Measurements from ENCODE around the gene ZFP62.
A peak's percentile ranks its signal among the peaks of the same experiment; 100 is the strongest.

ZFP62 gene

DNA sequence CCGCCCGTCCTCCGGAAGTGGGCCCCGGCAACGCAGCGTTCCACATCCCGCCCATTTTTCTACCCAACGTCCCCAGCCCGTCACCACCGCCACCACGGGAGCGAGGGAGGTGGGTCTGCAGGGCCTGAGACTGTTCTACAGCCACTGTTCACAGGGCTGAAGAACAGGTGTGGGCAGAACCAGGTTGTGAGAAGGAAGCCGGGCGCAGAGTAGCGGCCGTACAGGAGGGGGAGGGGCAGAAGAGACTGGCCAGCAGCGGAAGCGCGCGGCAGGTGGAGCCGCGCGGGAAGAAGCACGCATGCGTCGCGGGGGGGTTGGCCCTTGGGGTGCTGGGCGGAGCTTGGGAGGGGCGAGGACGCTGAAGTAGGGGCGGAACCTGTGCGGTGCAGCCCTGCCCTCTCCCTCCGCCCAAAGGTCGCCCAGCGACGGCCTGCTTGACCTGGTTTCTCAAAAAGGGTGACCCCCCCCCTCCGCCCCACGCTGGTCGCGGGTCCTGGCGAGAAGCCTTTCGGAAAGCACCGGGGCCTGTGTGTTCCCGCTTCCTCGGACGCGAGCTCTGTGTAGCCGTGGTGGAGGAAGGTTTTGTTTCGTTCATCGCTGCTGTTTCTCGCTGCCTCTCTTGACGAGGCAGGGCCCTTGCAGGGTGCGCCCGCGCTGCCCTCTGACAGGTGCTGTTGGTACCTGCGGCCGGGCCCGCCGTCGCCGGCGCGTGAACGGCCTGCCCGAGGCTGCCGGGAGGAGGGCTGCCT, 50.7 kb downstream of the ZFP62 start:
- peak; percentile 97 for DNase-seq (ENCODE audit: low read depth)

DNA sequence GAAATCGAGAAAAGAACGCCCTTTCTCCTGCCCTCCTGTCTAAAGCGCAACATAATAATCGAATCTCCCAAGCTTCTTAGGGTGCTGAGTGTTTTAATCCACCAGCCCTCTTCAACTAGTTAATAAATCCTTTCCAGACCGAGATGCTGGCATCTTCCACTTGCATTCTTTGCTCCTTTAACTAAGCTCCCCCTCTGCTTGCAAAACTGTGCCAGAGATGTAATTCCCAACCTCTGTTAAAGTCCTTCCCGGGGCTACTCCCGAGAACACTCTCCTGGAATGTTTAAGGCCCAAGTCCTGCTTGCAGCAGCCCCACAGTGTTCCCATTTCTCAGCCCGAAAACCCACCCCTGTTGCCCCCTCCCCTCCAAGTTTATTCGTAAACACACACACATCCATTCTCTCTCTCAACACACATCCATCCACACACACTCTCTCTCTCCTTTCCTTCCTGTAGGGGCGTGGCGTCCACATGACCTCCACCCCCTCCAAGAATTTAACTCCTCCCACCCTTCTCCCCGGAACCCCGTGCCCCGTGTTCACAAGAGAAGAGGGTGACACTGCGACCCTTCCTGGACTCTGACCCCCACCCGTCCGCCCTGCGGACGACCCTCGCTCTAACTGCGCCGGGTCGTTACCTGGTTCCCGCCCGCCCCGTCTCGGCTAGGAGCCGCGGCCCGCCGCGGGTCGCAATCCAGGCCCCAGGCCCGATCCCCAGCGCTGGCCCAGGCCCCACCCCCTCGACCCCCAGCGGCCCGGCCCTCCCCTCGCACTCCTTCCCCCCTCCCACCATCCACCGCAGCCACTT, 51.5 kb downstream of the ZFP62 start:
- peak; percentile 71 for DNase-seq (ENCODE audit: low read depth)

DNA sequence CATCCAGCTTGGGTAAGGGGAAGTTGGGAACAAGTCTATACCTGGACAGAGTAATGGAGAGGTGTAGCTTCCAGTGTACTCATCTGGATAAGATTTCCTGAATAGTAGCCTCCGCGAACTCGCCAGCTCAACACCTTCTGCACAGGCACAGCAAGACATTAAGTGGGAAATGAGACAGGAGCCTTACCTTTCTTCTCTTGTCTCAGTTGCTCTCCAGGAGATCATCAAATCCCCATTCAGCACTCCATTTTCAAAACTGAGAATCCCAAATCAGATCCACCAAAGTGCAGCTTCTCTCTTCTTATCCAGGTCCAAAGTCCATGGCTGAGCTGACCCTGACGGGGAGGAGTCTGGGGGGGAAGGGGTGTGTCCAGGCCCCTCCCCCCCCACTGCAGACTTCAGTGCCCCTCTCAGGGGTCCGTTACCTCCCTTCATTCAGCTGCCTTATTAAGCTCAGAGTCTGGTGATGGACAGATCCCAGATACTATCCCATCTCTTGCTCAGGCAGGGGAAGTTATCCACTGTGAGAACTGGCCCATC, 52.5 kb downstream of the ZFP62 start:
- DNase-seq (ENCODE audit: low read depth), result no peak

DNA sequence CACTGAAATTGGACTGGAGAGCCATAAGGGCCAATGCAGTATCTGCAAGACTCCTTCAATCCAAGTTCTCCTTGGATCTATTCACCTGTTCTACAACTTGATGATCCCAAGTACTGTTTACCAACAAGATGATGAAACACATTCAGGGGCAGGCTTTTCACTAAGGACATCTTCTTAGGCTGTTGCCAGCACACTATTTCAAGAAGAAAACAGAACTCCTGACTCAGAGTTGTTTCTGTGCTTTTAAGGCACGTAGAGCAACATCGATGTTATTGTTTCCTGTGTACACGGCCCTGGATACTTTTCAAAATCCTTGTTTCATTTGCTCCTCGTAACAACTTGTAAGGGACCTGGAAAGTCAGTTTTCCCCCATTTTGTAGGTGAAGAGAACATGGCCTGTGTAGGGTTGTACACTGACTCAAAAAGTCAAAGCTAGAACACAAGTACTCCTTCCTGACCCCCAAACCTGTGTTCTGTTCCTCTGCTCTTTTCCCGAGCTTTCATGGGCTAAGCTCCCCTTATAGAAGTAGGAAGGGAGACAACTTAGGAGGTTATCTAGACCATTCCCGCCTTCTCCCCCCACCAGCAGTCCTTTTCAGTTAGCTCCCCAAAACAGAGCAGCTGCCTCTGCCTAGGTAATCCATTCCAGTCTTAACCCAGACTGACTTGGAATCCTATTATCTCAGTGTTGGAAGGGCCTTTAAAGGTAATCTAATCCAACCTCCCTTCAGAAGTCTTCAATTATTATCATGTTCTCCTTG, 53.2 kb downstream of the ZFP62 start:
- no peak for DNase-seq (ENCODE audit: low read depth)

DNA sequence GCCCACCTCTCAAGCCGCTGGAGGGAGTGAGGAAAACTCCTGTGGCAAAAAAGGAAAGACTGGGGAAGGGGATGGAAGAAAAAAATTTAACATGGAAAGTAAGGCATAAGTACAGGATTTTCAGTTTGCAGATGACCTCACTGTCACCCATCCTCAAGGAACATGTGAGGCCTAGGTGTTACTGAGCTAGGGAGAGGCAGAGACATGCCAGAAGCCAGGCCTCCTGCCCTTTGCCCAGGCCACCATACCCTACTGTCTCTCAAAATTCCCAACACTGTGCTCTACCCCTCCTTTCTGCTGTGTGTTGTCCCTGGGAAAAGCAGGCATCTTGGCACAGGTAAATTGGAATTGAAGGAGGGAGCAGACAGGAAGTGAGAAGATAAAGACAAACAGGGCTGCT, 54.0 kb downstream of the ZFP62 start:
- no peak for DNase-seq (ENCODE audit: low read depth)

DNA sequence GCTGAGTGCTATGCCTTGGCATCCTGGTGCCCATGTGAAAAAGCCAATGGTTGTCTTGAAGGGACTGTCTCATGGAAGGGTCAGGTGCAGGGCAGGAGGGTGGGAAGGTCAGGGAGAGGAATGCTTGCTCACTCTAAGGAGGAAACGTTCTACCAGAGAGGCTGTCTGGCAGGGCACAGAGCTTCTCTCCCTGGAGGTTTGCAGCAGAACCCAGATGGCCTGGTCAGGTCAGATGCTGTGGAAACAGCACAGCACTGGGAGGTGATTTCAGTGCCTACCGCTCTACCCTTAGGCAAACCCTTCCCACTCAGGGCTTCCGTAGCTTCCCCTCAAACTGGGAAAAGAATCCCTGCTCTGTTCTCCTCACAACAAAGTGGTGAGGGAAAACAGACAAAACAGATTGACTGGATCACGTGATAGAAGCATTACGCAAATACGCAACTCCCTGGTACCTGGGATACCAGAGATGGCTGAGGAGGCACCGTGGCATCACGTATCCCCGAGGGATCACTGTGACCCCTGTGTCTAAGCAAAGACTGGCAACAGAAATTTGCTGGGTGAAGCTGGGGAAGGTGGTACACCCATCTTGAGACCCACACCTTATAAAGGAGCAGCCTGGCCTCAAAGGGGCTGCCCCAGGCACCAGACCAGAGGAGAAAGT, 54.6 kb downstream of the ZFP62 start:
- DNase-seq (ENCODE audit: low read depth), result no peak

DNA sequence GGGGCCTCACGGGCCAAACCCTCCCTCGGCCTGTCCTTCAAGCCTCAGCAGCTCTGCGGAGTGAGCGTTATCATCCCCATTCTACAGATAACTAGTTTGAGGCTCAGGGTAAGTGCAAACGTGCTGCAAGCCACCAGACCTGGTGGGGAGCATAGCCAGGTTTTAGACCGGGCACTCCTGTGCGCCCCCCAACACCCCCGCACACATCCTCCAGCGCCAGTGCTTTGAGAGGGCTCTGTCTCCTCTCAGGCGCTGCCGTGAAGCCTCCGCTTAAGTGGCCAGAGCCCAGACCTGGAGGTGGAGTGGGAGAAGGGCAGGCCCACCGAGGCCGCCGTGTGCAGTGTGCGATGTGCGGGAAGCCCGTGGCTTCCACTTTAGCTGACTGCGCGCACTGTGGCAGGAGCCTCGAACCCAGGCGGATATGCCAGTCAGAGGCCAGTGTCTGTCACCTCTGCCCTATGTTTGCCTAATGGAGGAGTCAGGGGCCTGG, 56.9 kb downstream of the ZFP62 start:
- DNase-seq (ENCODE audit: low read depth), result no peak

DNA sequence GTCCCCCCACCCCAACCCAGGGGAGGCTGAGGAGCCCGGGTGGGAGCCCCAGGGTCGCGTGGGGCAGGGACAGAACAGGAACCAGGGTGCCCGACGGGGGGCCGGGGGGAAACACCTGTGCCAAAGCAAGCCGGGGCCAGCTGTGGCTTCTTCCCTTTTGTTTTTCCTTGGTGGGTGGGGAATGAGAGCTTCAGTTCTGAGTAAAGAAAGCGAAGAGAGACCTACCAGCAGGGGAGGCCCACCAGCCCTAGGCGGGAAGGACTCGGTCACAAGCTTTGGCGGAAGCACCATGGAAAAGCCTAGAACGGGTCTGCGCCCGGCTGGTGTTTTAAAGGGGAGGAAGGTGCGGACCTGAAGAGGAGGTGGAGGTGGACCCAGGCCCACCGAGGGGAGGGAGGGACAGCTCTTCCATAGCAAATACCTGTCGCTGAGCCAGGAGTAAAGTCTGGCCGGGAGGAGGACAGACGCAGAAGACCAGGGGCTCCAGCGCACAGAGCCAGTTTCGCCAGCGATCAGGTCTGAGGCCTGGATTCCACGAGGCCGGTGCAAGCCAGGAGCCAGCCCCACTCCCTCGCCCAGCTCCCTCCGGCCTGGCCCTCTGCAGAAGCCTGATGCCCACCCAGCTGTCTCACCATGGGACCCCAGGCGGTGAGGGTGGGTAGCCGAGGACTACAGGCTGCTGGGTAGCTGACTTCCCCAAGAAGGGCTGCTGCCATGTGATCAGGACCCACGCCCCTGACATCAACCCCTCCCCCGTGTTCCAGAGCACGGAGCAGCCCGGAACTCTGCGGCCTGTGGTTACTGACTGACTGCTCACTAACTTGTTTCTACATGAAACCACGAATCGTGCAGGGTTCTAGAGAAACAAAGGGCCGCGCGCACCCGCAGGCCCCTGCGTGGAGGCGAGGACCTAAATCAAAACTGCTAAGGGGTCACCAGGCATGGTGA, 57.6 kb downstream of the ZFP62 start:
- DNase-seq (ENCODE audit: low read depth), result peak; percentile 74

DNA sequence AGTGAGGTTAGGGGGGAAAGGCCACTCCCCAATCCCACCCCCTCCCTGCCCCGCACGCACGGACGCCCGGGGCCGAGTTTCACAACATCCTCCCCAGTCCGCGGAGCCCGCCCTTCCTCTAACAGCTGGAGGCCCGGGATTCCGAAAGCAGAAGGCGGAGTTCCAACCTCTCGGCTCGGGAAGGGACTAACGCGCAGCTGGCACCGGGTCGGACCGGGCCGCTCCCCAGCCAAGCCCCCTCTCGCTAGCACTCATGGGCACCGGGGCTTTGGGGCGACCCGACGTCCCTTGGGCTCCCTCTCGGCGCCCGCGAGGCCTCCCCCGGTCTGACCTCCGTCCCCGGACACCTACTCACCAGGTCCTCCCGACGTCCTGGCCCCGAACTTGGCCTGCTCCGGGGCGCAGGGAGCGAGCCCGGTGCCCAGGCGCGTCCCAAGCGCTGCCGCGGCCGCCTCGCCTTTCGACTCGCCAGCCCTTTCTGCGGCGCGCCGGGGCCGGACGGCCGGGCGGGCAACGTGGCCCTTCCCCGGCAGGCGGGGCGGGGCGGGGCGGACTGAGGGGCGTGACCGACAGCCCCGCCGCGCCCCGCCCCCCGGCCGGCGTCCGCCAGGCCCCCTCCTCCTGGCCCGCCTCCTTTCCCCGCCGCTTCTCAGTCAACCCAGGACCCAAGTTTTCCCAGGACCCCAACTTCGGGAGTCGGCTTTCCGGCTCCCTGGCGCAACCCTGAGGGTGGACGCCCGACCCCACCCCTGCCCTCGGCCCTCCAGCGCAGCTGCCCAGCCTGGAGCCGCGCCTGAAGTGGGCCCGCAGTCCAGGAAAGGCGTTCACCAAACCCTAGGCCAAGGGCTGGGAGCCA, 58.5 kb downstream of the ZFP62 start, which contains the start of gene MGAT1:
TSS of gene MGAT1 (minus strand) at position 482 of the 856 bp plus-strand sequence. CDS start 9,835 bp downstream, outside the sequence.
- DNase-seq (ENCODE audit: low read depth), result peak; percentile 77

DNA sequence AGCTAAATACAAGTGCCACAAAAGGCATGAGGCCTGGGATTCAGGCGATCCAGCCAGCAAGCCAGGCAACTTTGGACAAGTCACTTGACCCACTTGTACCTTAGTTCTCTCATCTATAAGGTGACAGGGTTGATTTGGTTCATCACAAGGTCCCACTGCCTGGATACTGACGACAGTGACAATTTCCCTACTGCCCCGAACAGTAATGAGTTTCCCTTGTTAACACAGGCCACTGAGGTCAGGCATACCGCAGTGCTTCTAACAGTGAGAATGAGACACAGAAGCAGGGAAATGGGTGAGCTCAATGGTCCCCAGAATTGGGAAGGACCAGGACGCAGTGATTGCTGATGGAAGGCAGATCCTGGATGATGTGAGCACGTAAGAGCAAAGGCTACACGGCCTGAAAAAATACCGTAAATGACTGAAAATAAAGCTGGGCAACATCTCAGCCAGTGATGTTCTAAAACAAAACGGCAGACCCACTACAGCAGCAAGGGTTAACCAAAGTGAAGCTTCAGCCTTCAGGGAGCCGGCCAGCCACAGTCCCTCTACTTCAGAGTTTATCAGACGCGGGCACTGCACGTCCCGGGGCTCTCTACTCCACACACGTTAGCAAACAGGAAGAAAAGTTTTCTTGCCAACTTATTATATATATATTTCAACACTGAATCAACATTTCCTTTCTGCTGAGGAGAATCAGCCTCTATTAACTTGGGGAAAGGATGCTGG, 59.3 kb downstream of the ZFP62 start:
- no peak for DNase-seq (ENCODE audit: low read depth)

DNA sequence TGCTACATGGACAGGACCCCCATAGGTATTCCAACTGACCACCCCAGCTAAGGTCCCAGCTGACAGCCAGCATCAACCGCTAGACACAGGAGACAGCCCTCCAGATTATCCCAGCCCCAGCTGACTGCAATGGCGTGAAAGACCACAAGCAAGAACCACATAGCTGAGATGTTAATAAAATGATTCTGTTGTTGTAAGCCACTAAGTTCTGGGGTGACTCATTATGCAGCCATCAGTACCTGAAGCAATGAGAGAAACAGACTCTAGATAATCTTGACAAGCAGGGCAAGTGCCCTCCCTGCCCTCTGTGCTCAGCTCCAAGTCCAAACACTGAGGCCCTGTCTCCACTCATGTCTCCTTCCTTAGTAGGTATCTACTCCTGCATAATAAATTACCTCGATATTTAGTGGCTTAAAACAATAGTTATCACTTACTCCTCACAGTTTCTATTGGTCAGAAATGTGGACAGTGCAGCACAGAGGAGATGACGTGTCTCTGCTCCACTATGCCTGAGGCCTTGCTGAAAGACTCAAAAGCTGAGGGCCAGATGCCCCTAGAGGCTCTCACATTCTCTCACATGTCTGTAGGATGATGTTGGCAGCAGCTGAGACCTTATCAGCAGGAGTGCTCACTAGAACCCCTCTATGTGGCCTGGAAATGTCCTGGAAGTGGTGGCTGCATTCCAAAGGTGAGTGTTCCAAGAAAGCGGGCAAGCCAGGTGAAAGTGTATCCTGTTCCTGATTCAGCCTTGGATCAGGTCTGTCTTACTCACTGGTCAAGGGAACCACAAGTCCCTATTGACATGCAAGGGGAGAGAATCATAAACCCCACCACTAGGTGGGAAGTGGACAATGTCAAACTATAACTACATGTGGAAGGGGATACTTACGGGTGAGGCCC, 60.9 kb downstream of the ZFP62 start:
- no peak for DNase-seq (ENCODE audit: low read depth)

DNA sequence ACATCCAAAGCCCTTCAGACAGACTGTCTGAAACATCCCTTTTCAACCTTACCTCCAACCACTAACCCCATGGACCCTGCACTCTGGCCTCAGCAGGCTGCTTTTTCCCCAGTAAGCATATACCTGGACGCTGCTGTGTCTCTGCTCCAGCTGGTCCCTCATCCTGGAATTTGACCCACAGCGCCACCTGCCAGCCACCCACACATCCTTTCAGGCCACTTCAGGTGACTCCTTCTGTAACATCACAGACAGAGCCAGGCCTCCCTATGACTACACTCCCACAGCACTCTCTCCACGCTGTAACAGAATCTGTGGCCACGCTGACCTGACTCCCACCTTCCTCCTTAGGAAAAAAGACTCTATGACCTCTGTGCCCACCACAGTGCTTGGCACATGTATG, 61.9 kb downstream of the ZFP62 start:
- DNase-seq (ENCODE audit: low read depth), result no peak

DNA sequence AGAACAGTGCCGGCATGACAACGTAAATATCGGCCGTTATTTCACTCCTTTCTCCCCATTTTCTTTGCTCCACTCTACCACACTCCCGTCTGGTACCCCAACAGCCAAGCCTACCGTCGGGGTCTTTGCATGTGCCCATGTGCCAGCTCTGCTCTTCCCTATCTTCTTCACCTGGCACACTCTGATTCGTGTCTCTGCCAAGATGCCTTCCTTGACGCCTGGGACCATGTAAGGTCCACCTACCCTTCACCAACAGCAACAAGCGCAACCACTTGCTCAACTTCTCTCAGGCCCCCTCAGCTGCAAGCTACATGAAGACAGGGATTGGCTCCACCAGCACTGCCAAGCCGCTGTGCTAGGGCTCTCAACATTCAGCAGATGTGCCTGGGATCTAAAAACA, 62.9 kb downstream of the ZFP62 start:
- DNase-seq (ENCODE audit: low read depth), result no peak
